SK-N-SH (cell line): Measurements from ENCODE around the gene TOLLIP. TPM values are rescaled to one million over a fixed set of nuclear protein-coding genes. Genes with fewer than 3 reads are reported as not detected.

Experiments
- CTCF ChIA-PET: fragments of 300-600, 350-600 bp; formaldehyde crosslinking; extraction: SDS; loops from one replicate; lab custom pipeline; 2021; lab: Yijun Ruan, JAX
- POLR2A ChIA-PET: fragments of 350-600 bp; sonication (Branson Sonifier 250); formaldehyde crosslinking; extraction: SDS; loops from one replicate; lab custom pipeline; 2020; ENCODE audit warnings: antibody characterized with exemption, inconsistent platforms; lab: Yijun Ruan, JAX
- DNase-seq: peaks from one replicate; pipeline ENCODE4 v3.0.0; 2012
- H2AFZ ChIP-seq: fragments of 200-600 bp; sonication (generic); 2 replicates; pipeline ENCODE4 v1.8.1; 2016; ENCODE audit warnings: antibody characterized with exemption, mild to moderate bottlenecking, low read depth
- H3F3A ChIP-seq: fragments of 200-600 bp; sonication (generic); replicated peaks from 2 replicates; pipeline ENCODE3; 2016; ENCODE audit warnings: antibody characterized with exemption, mild to moderate bottlenecking; ENCODE audit not compliant: insufficient read depth
- H3K27ac ChIP-seq, 2 experiments: fragments of 200-500 bp in 1 of 2; fragments of 200-600 bp in 1 of 2; sonication (Bioruptor generic) in 1 of 2; sonication (generic), shearing (Covaris generic) in 1 of 2; 2 replicates each; pipeline versions ENCODE4 v1.5.1 to v1.6.1; 2014 to 2016; ENCODE audit warnings: low read depth in 2 of 2, inconsistent platforms in 1 of 2, low read length in 1 of 2, mild to moderate bottlenecking in 1 of 2, mixed read lengths in 1 of 2
- H3K27me3 ChIP-seq: fragments of 200-600 bp; sonication (generic), shearing (Covaris generic); 2 replicates; pipeline ENCODE4 v1.6.1; 2016; ENCODE audit warnings: mixed run types; ENCODE audit not compliant: insufficient read depth
- H3K36me3 ChIP-seq, 2 experiments: fragments of 200-500 bp in 1 of 2; fragments of 200-600 bp in 1 of 2; sonication (Bioruptor generic) in 1 of 2; sonication (generic) in 1 of 2; replicated peaks in 1 of 2; 2 replicates each; pipeline versions ENCODE3 to v1.5.1; 2014 to 2016; ENCODE audit warnings: low read length in 1 of 2, mild to moderate bottlenecking in 1 of 2; ENCODE audit not compliant: insufficient read depth in 2 of 2, control insufficient read depth in 1 of 2
- H3K4me1 ChIP-seq, 2 experiments: fragments of 200-500 bp in 1 of 2; fragments of 200-600 bp in 1 of 2; sonication (Bioruptor generic) in 1 of 2; sonication (generic), shearing (Covaris generic) in 1 of 2; 2 replicates each; pipeline versions ENCODE4 v1.5.1 to v1.6.1; 2014 to 2016; ENCODE audit warnings: low read depth in 1 of 2, low read length in 1 of 2, mixed run types in 1 of 2; ENCODE audit not compliant: insufficient read depth in 2 of 2, control insufficient read depth in 1 of 2
- H3K4me2 ChIP-seq: fragments of 200-600 bp; sonication (generic), shearing (Covaris generic); 2 replicates; pipeline ENCODE4 v1.6.1; 2017; ENCODE audit warnings: mixed run types
- H3K4me3 ChIP-seq, 2 experiments: fragments of 200-500 bp in 1 of 2; fragments of 200-600 bp in 1 of 2; sonication (Bioruptor generic) in 1 of 2; sonication (generic), shearing (Covaris generic) in 1 of 2; 2 replicates each; pipeline versions ENCODE4 v1.5.1 to v1.8.1; 2014 to 2016; ENCODE audit warnings: low read depth in 2 of 2, inconsistent platforms in 1 of 2, low read length in 1 of 2, mild to moderate bottlenecking in 1 of 2, mixed read lengths in 1 of 2, moderate library complexity in 1 of 2
- H3K79me2 ChIP-seq: fragments of 200-600 bp; sonication (generic); 2 replicates; pipeline ENCODE4 v1.8.1; 2017; ENCODE audit warnings: mild to moderate bottlenecking; ENCODE audit not compliant: insufficient read depth
- H3K9ac ChIP-seq: fragments of 200-600 bp; sonication (generic); 2 replicates; pipeline ENCODE4 v1.6.1; 2017; ENCODE audit warnings: mixed run types
- H3K9me2 ChIP-seq: fragments of 200-600 bp; sonication (generic); 2 replicates; pipeline ENCODE4 v1.6.1; 2017; ENCODE audit warnings: mixed run types
- H3K9me3 ChIP-seq: fragments of 200-600 bp; sonication (generic); 2 replicates; pipeline ENCODE4 v1.6.1; 2017; ENCODE audit warnings: mixed run types, mild to moderate bottlenecking, moderate library complexity
- H4K20me1 ChIP-seq: fragments of 200-600 bp; sonication (generic); 2 replicates; pipeline ENCODE4 v1.6.1; 2017; ENCODE audit warnings: mild to moderate bottlenecking, mixed run types; ENCODE audit not compliant: insufficient read depth
- FOXJ3 ChIP-seq: sonication (generic); formaldehyde crosslinking; IDR thresholded peaks from 2 replicates; pipeline ENCODE4 v1.5.1; 2020; ENCODE audit warnings: mild to moderate bottlenecking, missing genetic modification reagents
- FOXM1 ChIP-seq: IDR thresholded peaks from 2 replicates; pipeline ENCODE4 v1.4.0; 2012; ENCODE audit warnings: low read depth, mild to moderate bottlenecking
- GABPA ChIP-seq: IDR thresholded peaks from 2 replicates; pipeline ENCODE4 v1.4.0; 2012; ENCODE audit warnings: low read depth, mild to moderate bottlenecking
- JUND ChIP-seq: IDR thresholded peaks from 2 replicates; pipeline ENCODE4 v1.4.0; 2012
- MAX ChIP-seq: IDR thresholded peaks from 2 replicates; pipeline ENCODE4 v1.4.0; 2012; ENCODE audit warnings: low read depth
- MEF2A ChIP-seq: IDR thresholded peaks from 2 replicates; pipeline ENCODE4 v1.4.0; 2012; ENCODE audit warnings: low read depth, borderline replicate concordance
- MXI1 ChIP-seq: IDR thresholded peaks from 2 replicates; pipeline ENCODE4 v1.6.1; 2012; ENCODE audit warnings: mild to moderate bottlenecking, low read depth, low read length, improper control_type of control experiment
- NFIC ChIP-seq: IDR thresholded peaks from 2 replicates; pipeline ENCODE4 v1.4.0; 2012; ENCODE audit warnings: borderline replicate concordance
- PBX3 ChIP-seq: IDR thresholded peaks from 2 replicates; pipeline ENCODE4; 2012
- POLR2AphosphoS5 ChIP-seq: IDR thresholded peaks from 2 replicates; pipeline ENCODE4 v1.6.1; 2012; ENCODE audit warnings: low read depth, low read length
- RAD21 ChIP-seq: IDR thresholded peaks from 2 replicates; pipeline ENCODE4 v1.6.1; 2012; ENCODE audit warnings: mild to moderate bottlenecking, low read length
- RFX5 ChIP-seq: IDR thresholded peaks from 2 replicates; pipeline ENCODE4 v1.6.1; 2012; ENCODE audit warnings: mild to moderate bottlenecking, improper control_type of control experiment, low read length
- SIN3A ChIP-seq: IDR thresholded peaks from 2 replicates; pipeline ENCODE4 v1.6.1; 2012; ENCODE audit warnings: low read depth, mild to moderate bottlenecking, low read length, moderate library complexity, borderline replicate concordance
- SMC3 ChIP-seq: IDR thresholded peaks from 2 replicates; pipeline ENCODE4 v1.6.1; 2012; ENCODE audit warnings: low read depth, low read length, improper control_type of control experiment
- TAF1 ChIP-seq: IDR thresholded peaks from 2 replicates; pipeline ENCODE4 v1.6.1; 2012; ENCODE audit warnings: low read depth, mild to moderate bottlenecking, low read length, moderate library complexity, borderline replicate concordance
- TEAD4 ChIP-seq: IDR thresholded peaks from 2 replicates; pipeline ENCODE4 v1.4.0; 2012; ENCODE audit warnings: mild to moderate bottlenecking, borderline replicate concordance; ENCODE audit not compliant: insufficient read depth
- USF2 ChIP-seq: fragments of 150-350 bp; IDR thresholded peaks from 2 replicates; pipeline ENCODE4 v1.6.1; 2017; ENCODE audit warnings: antibody characterized with exemption, low read length, low read depth, borderline replicate concordance
- ZBTB33 ChIP-seq: IDR thresholded peaks from 2 replicates; pipeline ENCODE4 v1.4.0; 2012; ENCODE audit warnings: low read depth, borderline replicate concordance
- WGBS: methylation state at CpG from one replicate; pipeline ENCODE4 v1.1.6; 2017; ENCODE audit warnings: low lambda C conversion rate; 5-methylcytosine and 5-hydroxymethylcytosine counted together
- polyA plus RNA-seq, 3 experiments: library from polyadenylated mRNA; depleted of rRNA; stranded (reverse); fragments of >200 nt; gene quantifications; 2 replicates each; pipeline ENCODE4 v1.2.3, GENCODE V29; 2012

The TOLLIP gene
- polyA plus RNA-seq, 1 of the 3 experiments (the other 2 are of a cell fraction) = 55.4 TPM

GRCh38 chr11:1326435-1327063, 17.1 kb upstream of the TOLLIP start:
- no peaks in the 10 kb centered on the region for H3K9me3 ChIP-seq
- DNase-seq = no peak
- ChIA-PET CTCF (no interaction called here), POLR2A (no interaction called here)
- no peak overlapping the region for H3K9ac ChIP-seq
- H3K27ac ChIP-seq = no peak overlapping the region
- H3K79me2 ChIP-seq = no peaks in the 10 kb centered on the region
- peaks cover 5% of the 10 kb centered on the region; the same call in 1 of the 2 replicates for H3K27me3 ChIP-seq
- H3K4me3 ChIP-seq = no peak overlapping the region
- TF ChIP-seq RAD21 = no peak
- no peaks in the 10 kb centered on the region for H3K4me1 ChIP-seq
- H3K4me2 ChIP-seq = no peak overlapping the region
- H2AFZ ChIP-seq = no peak overlapping the region
- 38% methylated on average over 11 of the region's 11 CpGs for WGBS
- H3K36me3 ChIP-seq = no peaks in the 10 kb centered on the region
- H3K9me2 ChIP-seq = no peaks in the 10 kb centered on the region
- H4K20me1 ChIP-seq = no peaks in the 10 kb centered on the region
- H3F3A ChIP-seq = no peaks in the 10 kb centered on the region

GRCh38 chr11:1323774-1324173, 14.3 kb upstream of the TOLLIP start:
- Histone ChIP-seq H3K27ac (no peak overlapping the region), H3K4me1 (no peaks in the 10 kb centered on the region), H3F3A (no peaks in the 10 kb centered on the region), H4K20me1 (no peaks in the 10 kb centered on the region), H3K9me2 (no peaks in the 10 kb centered on the region), H3K9ac (no peak overlapping the region), H2AFZ (no peak overlapping the region), H3K79me2 (no peaks in the 10 kb centered on the region), H3K4me3 (no peak overlapping the region), H3K9me3 (no peaks in the 10 kb centered on the region), H3K27me3 (peaks cover 5% of the 10 kb centered on the region; the same call in 1 of the 2 replicates), H3K4me2 (no peak overlapping the region), H3K36me3 (no peaks in the 10 kb centered on the region)
- WGBS = 30% methylated on average over 3 of the region's 3 CpGs
- ChIA-PET CTCF (no interaction called here), POLR2A (no interaction called here)
- TF ChIP-seq MXI1 (no peak), FOXM1 (no peak), NFIC (no peak), SIN3A (no peak), POLR2AphosphoS5 (no peak), MEF2A (no peak), JUND (no peak)
- DNase-seq = no peak

- POLR2A ChIA-PET = no interaction called here
- no peak for TF ChIP-seq TEAD4
- no peak for TF ChIP-seq GABPA
- TF ChIP-seq TAF1 = no peak
- no peak for TF ChIP-seq MEF2A
- no peak for TF ChIP-seq FOXM1
- TF ChIP-seq POLR2AphosphoS5 = no peak
- TF ChIP-seq SMC3 = no peak
- TF ChIP-seq USF2 = no peak
- no peak for TF ChIP-seq FOXJ3 (CRISPR knock-in tag)
- no peak for TF ChIP-seq ZBTB33
- TF ChIP-seq PBX3 = no peak
- no peak for TF ChIP-seq MAX
- no peak for TF ChIP-seq RFX5
- TF ChIP-seq, all 33 proteins: peak for 0
- no peaks in the 10 kb centered on the region for H3K79me2 ChIP-seq
- H3K27ac ChIP-seq = no peak overlapping the region
- H3K36me3 ChIP-seq = no peaks in the 10 kb centered on the region
- no peaks in the 10 kb centered on the region for H3K4me1 ChIP-seq
- H3K4me3 ChIP-seq = no peak overlapping the region
- H3F3A ChIP-seq = no peaks in the 10 kb centered on the region
- H3K4me2 ChIP-seq = no peak overlapping the region
- CTCF ChIA-PET = interaction anchor here (0.9 kb wide), 1 partner anchor 9 kb away, joined by 3 read pairs; no protein-coding TSS in a partner anchor
- no peak overlapping the region for H3K9ac ChIP-seq
- no peak for DNase-seq
- 47% methylated on average over 8 of the region's 8 CpGs for WGBS
- no peaks in the 10 kb centered on the region for H3K9me2 ChIP-seq
- H2AFZ ChIP-seq = no peak overlapping the region
- H3K27me3 ChIP-seq = no peaks in the 10 kb centered on the region
- no peaks in the 10 kb centered on the region for H4K20me1 ChIP-seq
- no peaks in the 10 kb centered on the region for H3K9me3 ChIP-seq
Observed at GRCh38 chr11:1317993-1318392, 8.6 kb upstream of the TOLLIP start.
